Prostate gland (tissue), 2 donors: Measurements from ENCODE around the gene SIPA1L3. TPM values are rescaled to one million over a fixed set of nuclear protein-coding genes. Genes with fewer than 3 reads are reported as not detected.

Experiments
- DNase-seq: peaks from one replicate; pipeline ENCODE4 v3.0.0-alpha.2; 2019; ENCODE audit warnings: low spot score
- H3K27ac ChIP-seq, 2 donors: fragments of 200-600 bp; sonication (generic); 2 replicates each; pipeline ENCODE4 v1.5.1; 2017 to 2019
- H3K27me3 ChIP-seq: fragments of 200-600 bp; sonication (generic); replicated peaks from 2 replicates; pipeline ENCODE4 v1.5.1; 2019; ENCODE audit not compliant: insufficient read depth
- H3K36me3 ChIP-seq, 2 donors: fragments of 200-600 bp; sonication (generic); 1 replicate in 1 of 2; 2 replicates in 1 of 2; pipeline versions ENCODE4 v1.5.1 to v1.8.1; 2017 to 2019
- H3K4me1 ChIP-seq: fragments of 200-600 bp; sonication (generic); replicated peaks from 2 replicates; pipeline ENCODE4 v1.5.1; 2019
- H3K4me3 ChIP-seq, 2 donors: fragments of 200-600 bp; sonication (generic); 2 replicates each; pipeline ENCODE4 v1.5.1; 2017 to 2019
- H3K9me3 ChIP-seq: fragments of 200-600 bp; sonication (generic); 2 replicates; pipeline ENCODE4 v1.5.1; 2017
- CTCF ChIP-seq, 4 experiments: fragments of 200-600 bp in 2 of 4; fragments of 450-650 bp in 2 of 4; sonication (generic) in 2 of 4; IDR thresholded peaks; 1 replicate in 3 of 4; 2 replicates in 1 of 4; pipeline ENCODE4 v1.5.1; 2016 to 2019; ENCODE audit warnings: antibody characterized with exemption in 4 of 4, mild to moderate bottlenecking in 2 of 4, moderate library complexity in 2 of 4
- POLR2A ChIP-seq: fragments of 450-650 bp; IDR thresholded peaks from one replicate; pipeline ENCODE4 v1.6.1; 2016; ENCODE audit warnings: antibody characterized with exemption, mild to moderate bottlenecking
- POLR2AphosphoS5 ChIP-seq: sonication (generic); formaldehyde crosslinking; IDR thresholded peaks from one replicate; pipeline ENCODE4 v1.6.1; 2017; ENCODE audit warnings: antibody characterized with exemption
- WGBS: methylation state at CpG from one replicate; pipeline ENCODE4 v1.1.5; 2018; 5-methylcytosine and 5-hydroxymethylcytosine counted together
- intact Hi-C: fragments of 100-400 bp; cut with DNase I; formaldehyde crosslinking; loops from one replicate; pipeline ENCODE4 v1.14.2; 2022
- total RNA-seq, 2 donors: library from RNA; depleted of rRNA; stranded (reverse); fragments of >200 nt; gene quantifications; one replicate each; pipeline ENCODE4 v1.1.0, GENCODE V29; 2016

Gene SIPA1L3
- total RNA-seq, 2 donors from 2014 or later, result 48.8 to 63.5 TPM

GRCh38 chr19:38095411-38096308 is 188.7 kb downstream of the SIPA1L3 start:
- intact Hi-C loops, result loop anchor here (10.0 kb wide), 1 partner anchor 191 kb away; the partner anchor contains the start of genes SIPA1L3 and WDR87
- DNase-seq, result peak; percentile 87

GRCh38 chr19:38099966-38100365 is 193.0 kb downstream of the SIPA1L3 start:
- no peaks in the 10 kb centered on the region for H3K27me3 ChIP-seq
- no peak overlapping the region for H3K27ac ChIP-seq
- WGBS, result 95% methylated on average over 8 of the region's 8 CpGs
- H3K4me1 ChIP-seq, result no peaks in the 10 kb centered on the region
- no peak for DNase-seq
- no peak for TF ChIP-seq POLR2A
- TF ChIP-seq CTCF (IDR thresholded peaks at IDR 0.05), result no peak
- no peak for TF ChIP-seq POLR2AphosphoS5
- H3K9me3 ChIP-seq, result no peaks in the 10 kb centered on the region
- peaks cover 0 to 7% of the 10 kb centered on the region in 2 donors for H3K36me3 ChIP-seq
- intact Hi-C loops, result loop anchor here (10.0 kb wide), 1 partner anchor 195 kb away; the partner anchor contains the start of genes SIPA1L3 and WDR87
- no peak overlapping the region for H3K4me3 ChIP-seq

More at GRCh38 chr19:38095411-38096308, 188.7 kb downstream of the SIPA1L3 start:
- Histone ChIP-seq H3K4me3 (no peak overlapping the region), H3K27me3 (no peaks in the 10 kb centered on the region), H3K36me3 (peaks cover 0 to 7% of the 10 kb centered on the region in 2 donors), H3K27ac (peak overlapping the region; percentile 29 to 61), H3K9me3 (no peaks in the 10 kb centered on the region), H3K4me1 (no peaks in the 10 kb centered on the region)
- WGBS, result 42% methylated on average over 17 of the region's 17 CpGs
- no peak for TF ChIP-seq POLR2A
- TF ChIP-seq POLR2AphosphoS5, result no peak
- peak in 3 of 4 experiments; percentile 57 to 71 (median 62) for TF ChIP-seq CTCF (IDR thresholded peaks at IDR 0.05)

- Histone ChIP-seq H3K27ac (no peak overlapping the region), H3K27me3 (no peaks in the 10 kb centered on the region), H3K4me3 (no peak overlapping the region), H3K36me3 (peaks cover 0 to 7% of the 10 kb centered on the region in 2 donors), H3K9me3 (no peaks in the 10 kb centered on the region), H3K4me1 (no peaks in the 10 kb centered on the region)
- intact Hi-C loops, result no loop called here
- 97% methylated on average over 8 of the region's 8 CpGs for WGBS
- DNase-seq, result no peak
- no peak for TF ChIP-seq POLR2AphosphoS5
- TF ChIP-seq POLR2A, result no peak
- no peak for TF ChIP-seq CTCF (IDR thresholded peaks at IDR 0.05)
Measured at GRCh38 chr19:38100589-38100988, 193.6 kb downstream of the SIPA1L3 start.

GRCh38 chr19:38101723-38102122 is 194.7 kb downstream of the SIPA1L3 start:
- no peak for TF ChIP-seq POLR2A
- TF ChIP-seq CTCF (IDR thresholded peaks at IDR 0.05), result no peak
- no peak for TF ChIP-seq POLR2AphosphoS5
- H3K9me3 ChIP-seq, result no peaks in the 10 kb centered on the region
- 97% methylated on average over 10 of the region's 10 CpGs for WGBS
- no peaks in the 10 kb centered on the region for H3K27me3 ChIP-seq
- H3K36me3 ChIP-seq, result peaks cover 0 to 7% of the 10 kb centered on the region in 2 donors
- no peaks in the 10 kb centered on the region for H3K4me1 ChIP-seq
- no peak for DNase-seq
- no peak overlapping the region for H3K4me3 ChIP-seq
- intact Hi-C loops, result no loop called here
- H3K27ac ChIP-seq, result no peak overlapping the region
